Keratinocyte (primary cell): ENCODE measurements around the gene TMEM233. TPM values are rescaled to one million over a fixed set of nuclear protein-coding genes. Genes with fewer than 3 reads are reported as not detected.
A peak's percentile ranks its signal among the peaks of the same experiment; 100 is the strongest.
"Not testable (repeated sequence)": the region's sequence is repeated elsewhere in the genome, so short reads cannot be mapped to it uniquely, and the experiment has no call there.

Experiments used
- DNase-seq: peaks from one replicate; pipeline ENCODE4 v3.0.0-alpha.2; 2011; ENCODE audit warnings: low read depth, missing footprints, low spot score
- FAIRE-seq: peaks from 2 replicates; lab custom pipeline; 2011; peaks lifted over from hg19 to GRCh38; lab: Jason Lieb, UNC
- H2AFZ ChIP-seq: 2 replicates; pipeline ENCODE4 v1.6.0; 2012; ENCODE audit warnings: low read length, control low read depth, inconsistent platforms; ENCODE audit not compliant: control insufficient read depth
- H3K27ac ChIP-seq: 2 replicates; pipeline ENCODE4 v1.5.1; 2011; ENCODE audit warnings: low read length; ENCODE audit not compliant: control insufficient read depth, insufficient read depth
- H3K27me3 ChIP-seq: 3 replicates; pipeline ENCODE4 v1.6.0; 2011; ENCODE audit warnings: low read length; ENCODE audit not compliant: control insufficient read depth, insufficient read depth; ENCODE audit errors: extremely low read depth
- H3K36me3 ChIP-seq, 2 experiments: 2 replicates in 1 of 2; 3 replicates in 1 of 2; pipeline ENCODE4 v1.5.1; 2011; ENCODE audit warnings: low read length in 2 of 2, mild to moderate bottlenecking in 1 of 2; ENCODE audit not compliant: control insufficient read depth in 2 of 2, insufficient read depth in 2 of 2; ENCODE audit errors: extremely low read depth in 1 of 2
- H3K4me1 ChIP-seq: 3 replicates; pipeline ENCODE4 v1.5.1; 2011; ENCODE audit warnings: low read length; ENCODE audit not compliant: control insufficient read depth, insufficient read depth; ENCODE audit errors: extremely low read depth
- H3K4me2 ChIP-seq: 3 replicates; pipeline ENCODE4 v1.6.0; 2011; ENCODE audit warnings: low read depth, low read length; ENCODE audit not compliant: control insufficient read depth, insufficient read depth; ENCODE audit errors: extremely low read depth
- H3K4me3 ChIP-seq, 3 experiments: fragments of 200-600 bp in 1 of 3; sonication (generic) in 1 of 3; 2 replicates in 2 of 3; 3 replicates in 1 of 3; pipeline ENCODE4 v1.5.1; 2011 to 2016; ENCODE audit warnings: low read length in 3 of 3, mild to moderate bottlenecking in 3 of 3, control low read depth in 2 of 3, inconsistent platforms in 1 of 3, low read depth in 1 of 3, mixed read lengths in 1 of 3, mixed run types in 1 of 3, moderate library complexity in 1 of 3; ENCODE audit not compliant: control insufficient read depth in 2 of 3, insufficient read depth in 2 of 3; ENCODE audit errors: extremely low read depth in 1 of 3
- H3K79me2 ChIP-seq: 2 replicates; pipeline ENCODE4 v1.6.0; 2012; ENCODE audit warnings: low read length; ENCODE audit not compliant: control insufficient read depth, insufficient read depth
- H3K9ac ChIP-seq: 3 replicates; pipeline ENCODE4 v1.6.0; 2011; ENCODE audit warnings: low read length; ENCODE audit not compliant: control insufficient read depth, insufficient read depth; ENCODE audit errors: extremely low read depth
- H3K9me1 ChIP-seq: 3 replicates; pipeline ENCODE4 v1.6.0; 2011; ENCODE audit warnings: low read length; ENCODE audit not compliant: control insufficient read depth, insufficient read depth; ENCODE audit errors: extremely low read depth
- H3K9me3 ChIP-seq: 2 replicates; pipeline ENCODE4 v1.5.1; 2012; ENCODE audit warnings: low read depth, low read length; ENCODE audit not compliant: control insufficient read depth
- H4K20me1 ChIP-seq: 3 replicates; pipeline ENCODE4 v1.6.0; 2011; ENCODE audit warnings: low read length; ENCODE audit not compliant: control insufficient read depth, insufficient read depth; ENCODE audit errors: extremely low read depth
- CTCF ChIP-seq, 3 experiments: IDR thresholded peaks in 1 of 3; conservative IDR thresholded peaks in 1 of 3; optimal IDR thresholded peaks in 1 of 3; 2 replicates in 2 of 3; 3 replicates in 1 of 3; pipeline versions ENCODE3 to v1.5.1; 2011; ENCODE audit warnings: low read length in 3 of 3, mild to moderate bottlenecking in 3 of 3, moderate library complexity in 2 of 3, control low read depth in 1 of 3, inconsistent platforms in 1 of 3; ENCODE audit not compliant: insufficient read depth in 2 of 3; ENCODE audit errors: extremely low read depth in 1 of 3
- EZH2 ChIP-seq: IDR thresholded peaks from one replicate; pipeline ENCODE4 v1.6.1; 2012; ENCODE audit warnings: inconsistent platforms, mild to moderate bottlenecking, low read length, moderate library complexity
- dilution Hi-C: fragments of 300-500 bp; cut with MboI; formaldehyde crosslinking; loops from one replicate; pipeline ENCODE4 v1.7.0; 2020; ENCODE audit warnings: low sequenced_read_pairs; ENCODE audit not compliant: extremely low pct_ligation_motif_present
- polyA plus RNA-seq, 5 experiments: library from polyadenylated mRNA; depleted of rRNA in 3 of 5; stranded (reverse) in 3 of 5; stranded (forward) in 1 of 5; unstranded in 1 of 5; fragments of >200 nt; gene quantifications; 1 replicate in 1 of 5; 2 replicates in 3 of 5; 3 replicates in 1 of 5; pipeline versions ENCODE4 v1.2.1 to v1.2.3, GENCODE V29; 2011 to 2012; ENCODE audit warnings: missing spikeins in 2 of 5, low read depth in 1 of 5, low replicate concordance in 1 of 5

Gene TMEM233
- polyA plus RNA-seq, 1 donor (not counting 4 experiments of a cell fraction or from before 2014, with no cell fraction given): not detected

- dilution Hi-C loops: no loop called here
- DNase-seq (no peak), FAIRE-seq (peak; percentile 64)
- Histone ChIP-seq H3K36me3 (no peaks in the 10 kb centered on the region), H2AFZ (no peak overlapping the region), H3K9me1 (no peaks in the 10 kb centered on the region), H3K4me1 (no peaks in the 10 kb centered on the region), H3K79me2 (no peaks in the 10 kb centered on the region), H3K27me3 (no peaks in the 10 kb centered on the region), H3K9me3 (no peaks in the 10 kb centered on the region), H3K27ac (no peak overlapping the region), H3K4me3 (no peak overlapping the region), H3K4me2 (no peak overlapping the region), H4K20me1 (no peaks in the 10 kb centered on the region), H3K9ac (no peak overlapping the region)
- no peak for TF ChIP-seq EZH2
- TF ChIP-seq CTCF (optimal IDR thresholded peaks at IDR 0.05 in 1 of 3, IDR thresholded peaks at IDR 0.05 in 1 of 3, conservative IDR thresholded peaks at IDR 0.05 in 1 of 3; ENCODE audit: extremely low read depth in 1 of 3, insufficient read depth in 2 of 3, low read length in 3 of 3): peak; percentile 21 to 70 (median 50)
These were observed 55.7 kb downstream of the TMEM233 start for GRCh38 chr12:119649202-119649808.

- Histone ChIP-seq H3K9me1 (no peaks in the 10 kb centered on the region), H3K9ac (no peak overlapping the region), H3K27ac (no peak overlapping the region), H3K79me2 (no peaks in the 10 kb centered on the region), H3K36me3 (no peaks in the 10 kb centered on the region), H3K4me2 (no peak overlapping the region), H4K20me1 (no peaks in the 10 kb centered on the region), H3K27me3 (no peaks in the 10 kb centered on the region), H3K4me3 (no peak overlapping the region), H3K4me1 (no peaks in the 10 kb centered on the region), H2AFZ (no peak overlapping the region), H3K9me3 (no peaks in the 10 kb centered on the region)
- DNase-seq (no peak), FAIRE-seq (no peak)
- TF ChIP-seq CTCF (optimal IDR thresholded peaks at IDR 0.05 in 1 of 3, IDR thresholded peaks at IDR 0.05 in 1 of 3, conservative IDR thresholded peaks at IDR 0.05 in 1 of 3; ENCODE audit: extremely low read depth in 1 of 3, insufficient read depth in 2 of 3, low read length in 3 of 3) (no peak), EZH2 (no peak)
- dilution Hi-C loops: no loop called here
These were observed 59.1 kb downstream of the TMEM233 start for GRCh38 chr12:119652665-119653064.

GRCh38 chr12:119657001-119657400 lies 63.4 kb downstream of the TMEM233 start:
- not testable (repeated sequence) for FAIRE-seq

GRCh38 chr12:119658166-119658565 lies 64.6 kb downstream of the TMEM233 start:
- H3K9me1 ChIP-seq, H2AFZ ChIP-seq, DNase-seq, FAIRE-seq, H4K20me1 ChIP-seq, H3K4me3 ChIP-seq, H3K4me2 ChIP-seq, H3K36me3 ChIP-seq, H3K27ac ChIP-seq, H3K9ac ChIP-seq, H3K27me3 ChIP-seq, H3K4me1 ChIP-seq, H3K9me3 ChIP-seq, dilution Hi-C loops, H3K79me2 ChIP-seq: not testable (repeated sequence)

More at GRCh38 chr12:119657001-119657400, 63.4 kb downstream of the TMEM233 start:
- H3K36me3 ChIP-seq, H3K9me1 ChIP-seq, H4K20me1 ChIP-seq, H3K9me3 ChIP-seq, H3K27me3 ChIP-seq, DNase-seq, H3K9ac ChIP-seq, H3K4me3 ChIP-seq, H3K4me1 ChIP-seq, H3K27ac ChIP-seq, H3K79me2 ChIP-seq, H2AFZ ChIP-seq, H3K4me2 ChIP-seq, dilution Hi-C loops: not testable (repeated sequence)
